Activated naive CD8-positive, alpha-beta T cell treated with anti-CD3 and anti-CD28 coated beads, Interleukin-2, amount 50 U/mL, for 24 hours (primary cell): ENCODE measurements around the gene SINHCAF.
A peak's percentile ranks its signal among the peaks of the same experiment; 100 is the strongest.
"Not testable (repeated sequence)": the region's sequence is repeated elsewhere in the genome, so short reads cannot be mapped to it uniquely, and the experiment has no call there.

Source experiments
- ATAC-seq: fragments of 150-1000 bp; cut with Tn5 transposase; one replicate; pipeline ENCODE4 v1.10.0; 2021
- DNase-seq: peaks from one replicate; pipeline ENCODE4 v3.0.0; 2021
- H3K27ac Mint-ChIP-seq: one replicate; pipeline ENCODE4 v1.8.0; 2021; ENCODE audit warnings: mild to moderate bottlenecking, mixed read lengths
- H3K27me3 Mint-ChIP-seq: one replicate; pipeline ENCODE4 v1.8.0; 2021; ENCODE audit warnings: mixed read lengths
- H3K36me3 Mint-ChIP-seq: one replicate; pipeline ENCODE4 v1.8.0; 2021; ENCODE audit warnings: low read depth, mixed read lengths
- H3K4me1 Mint-ChIP-seq: one replicate; pipeline ENCODE4 v1.8.0; 2021; ENCODE audit warnings: mixed read lengths
- H3K4me3 Mint-ChIP-seq: one replicate; pipeline ENCODE4 v1.8.0; 2021; ENCODE audit warnings: mild to moderate bottlenecking, moderate library complexity, mixed read lengths
- H3K9me3 Mint-ChIP-seq: one replicate; pipeline ENCODE4 v1.8.0; 2021; ENCODE audit warnings: mixed read lengths

SINHCAF gene

GRCh38 chr12:31245822-31246469, 80.0 kb downstream of the SINHCAF start:
- H3K9me3 Mint-ChIP-seq, result no peaks in the 10 kb centered on the region
- no peak overlapping the region for H3K27ac Mint-ChIP-seq
- H3K4me1 Mint-ChIP-seq, result no peaks in the 10 kb centered on the region
- no peaks in the 10 kb centered on the region for H3K27me3 Mint-ChIP-seq
- no peak overlapping the region for H3K4me3 Mint-ChIP-seq
- ATAC-seq, result no peak
- no peak for DNase-seq
- H3K36me3 Mint-ChIP-seq, result no peaks in the 10 kb centered on the region

- not testable (repeated sequence) for H3K36me3 Mint-ChIP-seq, H3K9me3 Mint-ChIP-seq, DNase-seq, H3K4me3 Mint-ChIP-seq, H3K27me3 Mint-ChIP-seq, ATAC-seq, H3K27ac Mint-ChIP-seq, H3K4me1 Mint-ChIP-seq
Measured at GRCh38 chr12:31242418-31242817, 83.5 kb downstream of the SINHCAF start.

- ATAC-seq (peak; percentile 75), DNase-seq (peak; percentile 70)
- Mint-ChIP-seq H3K4me1 (peaks cover 2% of the 10 kb centered on the region), H3K9me3 (no peaks in the 10 kb centered on the region), H3K27me3 (peaks cover 21% of the 10 kb centered on the region), H3K27ac (no peak overlapping the region), H3K4me3 (no peak overlapping the region), H3K36me3 (no peaks in the 10 kb centered on the region)
Measured at GRCh38 chr12:31238764-31239387, 87.1 kb downstream of the SINHCAF start.

- peaks cover 21% of the 10 kb centered on the region for H3K27me3 Mint-ChIP-seq
- not testable (repeated sequence) for DNase-seq, H3K9me3 Mint-ChIP-seq, H3K27ac Mint-ChIP-seq, H3K36me3 Mint-ChIP-seq, ATAC-seq, H3K4me3 Mint-ChIP-seq, H3K4me1 Mint-ChIP-seq
Measured at GRCh38 chr12:31238333-31238732, 87.6 kb downstream of the SINHCAF start.

GRCh38 chr12:31236998-31237637, 88.8 kb downstream of the SINHCAF start:
- no peak for ATAC-seq
- peaks cover 21% of the 10 kb centered on the region for H3K27me3 Mint-ChIP-seq
- no peaks in the 10 kb centered on the region for H3K36me3 Mint-ChIP-seq
- H3K4me3 Mint-ChIP-seq, result no peak overlapping the region
- no peaks in the 10 kb centered on the region for H3K9me3 Mint-ChIP-seq
- no peak overlapping the region for H3K27ac Mint-ChIP-seq
- peaks cover 2% of the 10 kb centered on the region for H3K4me1 Mint-ChIP-seq
- DNase-seq, result no peak

GRCh38 chr12:31235868-31236395, 90.0 kb downstream of the SINHCAF start:
- ATAC-seq, result no peak

GRCh38 chr12:31234955-31235867, 90.7 kb downstream of the SINHCAF start:
- Mint-ChIP-seq H3K4me3 (no peak overlapping the region), H3K4me1 (peaks cover 2% of the 10 kb centered on the region), H3K27ac (no peak overlapping the region), H3K9me3 (no peaks in the 10 kb centered on the region), H3K27me3 (peaks cover 21% of the 10 kb centered on the region), H3K36me3 (no peaks in the 10 kb centered on the region)
- DNase-seq (no peak), ATAC-seq (no peak)

More at GRCh38 chr12:31235868-31236395, 90.0 kb downstream of the SINHCAF start:
- Mint-ChIP-seq H3K9me3 (no peaks in the 10 kb centered on the region), H3K36me3 (no peaks in the 10 kb centered on the region), H3K27me3 (peaks cover 21% of the 10 kb centered on the region), H3K4me3 (no peak overlapping the region), H3K27ac (no peak overlapping the region), H3K4me1 (peaks cover 2% of the 10 kb centered on the region)
- DNase-seq, result no peak

- Mint-ChIP-seq H3K36me3 (no peaks in the 10 kb centered on the region), H3K4me1 (peaks cover 2% of the 10 kb centered on the region), H3K27ac (no peak overlapping the region), H3K4me3 (no peak overlapping the region), H3K27me3 (peaks cover 21% of the 10 kb centered on the region), H3K9me3 (no peaks in the 10 kb centered on the region)
- ATAC-seq, result no peak
- DNase-seq, result no peak
Measured at GRCh38 chr12:31234053-31234840, 91.7 kb downstream of the SINHCAF start.

GRCh38 chr12:31233061-31233730, 92.8 kb downstream of the SINHCAF start:
- no peak for ATAC-seq
- peaks cover 17% of the 10 kb centered on the region for H3K27me3 Mint-ChIP-seq
- no peaks in the 10 kb centered on the region for H3K4me1 Mint-ChIP-seq
- no peaks in the 10 kb centered on the region for H3K36me3 Mint-ChIP-seq
- no peak overlapping the region for H3K4me3 Mint-ChIP-seq
- no peak for DNase-seq
- H3K27ac Mint-ChIP-seq, result no peak overlapping the region
- no peaks in the 10 kb centered on the region for H3K9me3 Mint-ChIP-seq

GRCh38 chr12:31232361-31232965, 93.5 kb downstream of the SINHCAF start:
- no peak for DNase-seq
- H3K27ac Mint-ChIP-seq, result no peak overlapping the region
- no peaks in the 10 kb centered on the region for H3K36me3 Mint-ChIP-seq
- H3K4me3 Mint-ChIP-seq, result no peak overlapping the region
- H3K4me1 Mint-ChIP-seq, result no peaks in the 10 kb centered on the region
- no peak for ATAC-seq
- peaks cover 13% of the 10 kb centered on the region for H3K27me3 Mint-ChIP-seq
- no peaks in the 10 kb centered on the region for H3K9me3 Mint-ChIP-seq

- no peaks in the 10 kb centered on the region for H3K36me3 Mint-ChIP-seq
- H3K4me1 Mint-ChIP-seq, result no peaks in the 10 kb centered on the region
- ATAC-seq, result no peak
- DNase-seq, result no peak
- no peak overlapping the region for H3K4me3 Mint-ChIP-seq
- H3K27ac Mint-ChIP-seq, result no peak overlapping the region
- peaks cover 8% of the 10 kb centered on the region for H3K27me3 Mint-ChIP-seq
- H3K9me3 Mint-ChIP-seq, result no peaks in the 10 kb centered on the region
Measured at GRCh38 chr12:31231611-31232360, 94.2 kb downstream of the SINHCAF start.
